Immature natural killer cell (primary cell): Measurements from ENCODE around the gene CFP. TPM values are rescaled to one million over a fixed set of nuclear protein-coding genes. Genes with fewer than 3 reads are reported as not detected.
A peak's percentile ranks its signal among the peaks of the same experiment; 100 is the strongest.

Experiments used
- DNase-seq, 3 donors: peaks; one replicate each; pipeline ENCODE4 v3.0.0; 2022; ENCODE audit warnings: mixed read lengths in 1 of 3
- H3K27ac Mint-ChIP-seq, 6 donors: one replicate each; pipeline ENCODE4 v1.8.0; 2020; ENCODE audit warnings: mixed read lengths in 6 of 6, mild to moderate bottlenecking in 5 of 6, inconsistent platforms in 4 of 6, moderate library complexity in 3 of 6
- H3K27me3 Mint-ChIP-seq, 3 donors: one replicate each; pipeline ENCODE4 v1.8.0; 2020 to 2021; ENCODE audit warnings: low read depth in 3 of 3, mild to moderate bottlenecking in 3 of 3, mixed read lengths in 3 of 3, moderate library complexity in 3 of 3, inconsistent platforms in 1 of 3
- H3K36me3 Mint-ChIP-seq, 3 donors: one replicate each; pipeline ENCODE4 v1.8.0; 2020; ENCODE audit warnings: mixed read lengths in 3 of 3, inconsistent platforms in 2 of 3, mild to moderate bottlenecking in 2 of 3
- H3K4me1 Mint-ChIP-seq, 2 donors: one replicate each; pipeline ENCODE4 v1.8.0; 2020; ENCODE audit warnings: inconsistent platforms in 2 of 2, mild to moderate bottlenecking in 2 of 2, mixed read lengths in 2 of 2, moderate library complexity in 1 of 2
- H3K4me3 Mint-ChIP-seq, 5 donors: one replicate each; pipeline ENCODE4 v1.8.0; 2020; ENCODE audit warnings: mild to moderate bottlenecking in 5 of 5, mixed read lengths in 5 of 5, inconsistent platforms in 3 of 5, moderate library complexity in 3 of 5
- H3K9me3 Mint-ChIP-seq, 6 donors: one replicate each; pipeline ENCODE4 v1.8.0; 2020; ENCODE audit warnings: mild to moderate bottlenecking in 6 of 6, mixed read lengths in 6 of 6, inconsistent platforms in 4 of 6, moderate library complexity in 3 of 6
- polyA plus RNA-seq, 3 donors: library from polyadenylated mRNA; unstranded; fragments of 300-500 nt; fragmentation: Illumina TruSeq; gene quantifications; one replicate each; pipeline ENCODE4 v1.2.3, GENCODE V29; 2021

CFP gene
- polyA plus RNA-seq, 3 donors from 2014 or later = 1.3 to 22.0 (median 13.3) TPM

DNA sequence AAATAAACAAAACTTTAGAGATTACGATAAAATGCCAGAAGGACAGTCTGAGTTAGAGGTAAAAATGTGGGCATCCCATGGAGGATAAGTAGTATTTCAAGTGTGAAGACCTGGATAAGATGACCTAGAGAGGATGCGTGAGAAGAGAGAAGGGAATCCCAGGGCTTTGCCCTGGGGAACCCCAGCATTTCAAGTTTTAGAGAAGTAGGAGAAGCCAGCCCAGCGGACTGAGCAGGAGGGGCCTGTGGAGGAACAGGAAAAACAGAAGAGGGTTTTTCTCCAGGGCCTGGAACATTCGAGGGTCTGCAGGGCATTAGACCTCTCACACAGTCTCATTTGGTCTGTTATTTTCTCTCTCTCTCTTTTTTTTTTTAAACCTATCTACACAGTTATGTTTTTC is 2.9 kb upstream of the CFP start:
- H3K4me1 Mint-ChIP-seq = peaks cover 0 to 6% of the 10 kb centered on the region in 2 donors
- DNase-seq = no peak
- H3K4me3 Mint-ChIP-seq = no peak overlapping the region
- H3K9me3 Mint-ChIP-seq = no peaks in the 10 kb centered on the region
- peaks cover 5 to 13% (median 7%) of the 10 kb centered on the region in 3 donors for H3K27me3 Mint-ChIP-seq
- peaks cover 0 to 8% (median 8%) of the 10 kb centered on the region in 3 donors for H3K36me3 Mint-ChIP-seq
- H3K27ac Mint-ChIP-seq = peak overlapping the region in 3 of 6 donors; percentile 33 to 62 (median 46)

DNA sequence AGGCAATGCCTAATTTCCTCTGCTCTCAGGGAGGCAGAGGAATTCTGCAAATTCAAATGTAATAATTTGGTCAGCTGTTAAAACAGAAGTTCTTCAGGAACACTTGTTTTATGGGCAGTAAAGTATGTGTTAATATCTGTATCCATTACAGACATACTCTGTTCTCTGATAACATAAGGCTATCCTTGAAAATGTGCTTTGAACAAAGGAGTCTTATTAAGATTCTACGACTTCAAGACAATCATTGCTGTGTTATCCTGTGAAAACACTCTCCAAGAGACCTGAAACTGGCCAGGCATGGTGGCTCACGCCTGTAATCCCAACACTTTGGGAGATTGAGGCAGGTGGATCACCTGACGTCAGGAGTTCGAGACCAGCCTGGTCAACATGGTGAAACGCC is 1.9 kb upstream of the CFP start:
- peaks cover 3 to 12% (median 7%) of the 10 kb centered on the region in 3 donors for H3K27me3 Mint-ChIP-seq
- no peak overlapping the region for H3K27ac Mint-ChIP-seq
- no peaks in the 10 kb centered on the region for H3K9me3 Mint-ChIP-seq
- no peak overlapping the region for H3K4me3 Mint-ChIP-seq
- peaks cover 0 to 6% of the 10 kb centered on the region in 2 donors for H3K4me1 Mint-ChIP-seq
- peaks cover 0 to 7% (median 1%) of the 10 kb centered on the region in 3 donors for H3K36me3 Mint-ChIP-seq
- DNase-seq = no peak

DNA sequence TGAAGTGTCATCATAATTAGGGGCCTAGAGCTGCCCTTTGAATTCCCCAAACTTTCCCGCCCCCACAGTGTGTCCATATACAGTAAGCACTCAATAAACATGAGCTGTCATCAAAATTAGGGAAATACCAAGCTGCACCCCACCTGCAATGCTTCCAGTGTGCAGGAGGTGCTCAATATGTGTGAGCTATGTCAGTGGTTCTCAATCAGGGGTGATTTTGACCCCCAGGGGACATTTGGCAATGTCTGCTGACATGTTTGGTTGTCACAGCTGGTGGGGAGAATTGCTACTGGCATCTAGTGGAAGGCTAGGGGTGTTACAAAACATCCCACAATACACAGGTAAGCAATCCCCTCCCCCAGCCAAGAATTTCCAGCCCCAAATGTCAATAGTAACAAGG is 748 bp downstream of the CFP start:
- H3K4me1 Mint-ChIP-seq = peaks cover 0 to 6% of the 10 kb centered on the region in 2 donors
- H3K27me3 Mint-ChIP-seq = peaks cover 7 to 13% (median 12%) of the 10 kb centered on the region in 3 donors
- no peaks in the 10 kb centered on the region for H3K9me3 Mint-ChIP-seq
- no peak overlapping the region for H3K4me3 Mint-ChIP-seq
- H3K27ac Mint-ChIP-seq = no peak overlapping the region
- peaks cover 0 to 4% (median 0%) of the 10 kb centered on the region in 3 donors for H3K36me3 Mint-ChIP-seq
- no peak for DNase-seq

DNA sequence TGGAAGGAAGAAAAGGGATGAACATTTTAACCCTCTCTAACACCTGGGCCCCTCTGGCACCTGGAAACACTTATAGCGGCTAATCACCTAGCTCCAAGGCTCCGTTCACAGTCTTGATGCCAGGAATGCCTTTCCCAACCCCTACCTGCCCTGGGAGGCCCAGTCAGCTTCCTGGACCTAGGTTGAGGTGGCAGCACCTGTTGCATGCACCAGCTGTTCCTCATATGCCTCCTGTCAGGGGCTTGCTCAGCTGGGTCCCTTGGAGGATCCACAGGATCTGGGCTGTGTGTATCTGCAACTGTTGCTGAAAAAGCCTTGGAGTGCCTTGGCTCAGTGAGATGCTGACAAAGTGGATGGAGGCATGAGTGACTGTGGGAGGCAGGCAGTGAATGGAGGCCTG is 4.4 kb downstream of the CFP start:
- H3K4me1 Mint-ChIP-seq = peaks cover 0 to 5% of the 10 kb centered on the region in 2 donors
- H3K36me3 Mint-ChIP-seq = peaks cover 0 to 4% (median 0%) of the 10 kb centered on the region in 3 donors
- no peak overlapping the region for H3K4me3 Mint-ChIP-seq
- no peak for DNase-seq
- H3K9me3 Mint-ChIP-seq = no peaks in the 10 kb centered on the region
- peaks cover 7 to 19% (median 14%) of the 10 kb centered on the region in 3 donors for H3K27me3 Mint-ChIP-seq
- peak overlapping the region in 1 of 6 donors; percentile 30 for H3K27ac Mint-ChIP-seq

DNA sequence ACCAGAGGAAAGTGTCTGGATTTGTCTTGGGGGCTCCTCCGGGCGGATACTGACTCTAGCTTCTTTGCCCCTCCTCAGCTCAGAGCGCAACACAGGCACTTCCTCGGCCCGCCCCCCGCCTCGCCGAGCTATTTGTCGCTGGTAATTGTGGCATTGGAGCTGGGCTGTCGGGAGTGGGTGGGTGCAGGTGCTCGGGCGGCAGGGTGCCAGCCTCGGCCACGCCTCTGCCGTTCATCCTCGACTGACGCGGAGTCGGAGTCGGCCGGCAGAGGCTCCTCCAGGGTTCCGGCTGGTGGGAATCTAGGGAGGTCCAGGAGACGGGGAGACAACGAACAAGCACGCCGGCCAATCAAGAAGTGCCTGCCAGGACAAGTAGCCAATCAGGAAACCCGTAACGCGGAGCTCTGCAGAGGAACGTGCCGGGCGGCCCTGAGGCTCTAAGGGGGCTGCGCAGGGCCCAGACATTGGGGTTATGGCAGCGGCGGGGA is 6.1 kb downstream of the CFP start:
- no peak overlapping the region for H3K27ac Mint-ChIP-seq
- peaks cover 0 to 3% of the 10 kb centered on the region in 2 donors for H3K4me1 Mint-ChIP-seq
- peaks cover 15 to 22% (median 17%) of the 10 kb centered on the region in 3 donors for H3K27me3 Mint-ChIP-seq
- peak in 1 of 3 donors; percentile 10 for DNase-seq
- peak overlapping the region in 3 of 5 donors; percentile 34 to 61 (median 49) for H3K4me3 Mint-ChIP-seq
- peaks cover 0 to 4% (median 0%) of the 10 kb centered on the region in 3 donors for H3K36me3 Mint-ChIP-seq
- peaks cover 0 to 2% (median 0%) of the 10 kb centered on the region in 6 donors for H3K9me3 Mint-ChIP-seq

DNA sequence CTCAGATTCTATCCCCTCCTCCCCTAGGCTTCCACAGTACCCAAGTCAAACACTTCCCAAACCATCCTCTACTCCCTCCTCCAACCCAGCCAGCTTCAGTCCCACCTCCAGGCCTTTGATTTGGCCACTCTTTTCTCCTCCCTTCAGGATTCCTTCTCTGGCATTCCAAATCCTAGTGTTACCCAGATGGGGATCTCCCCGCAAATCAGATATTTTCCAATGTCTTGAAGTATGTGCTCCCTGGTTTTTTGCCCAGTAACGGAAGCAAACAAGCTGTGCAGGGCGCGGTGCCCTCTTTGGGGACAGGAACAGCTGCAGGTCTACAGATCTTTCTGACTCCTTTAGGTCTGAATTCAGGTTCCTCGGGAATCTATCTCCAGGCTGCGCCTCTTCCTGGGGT is 7.9 kb downstream of the CFP start:
- Mint-ChIP-seq H3K27ac (no peak overlapping the region), H3K4me1 (peaks cover 0 to 4% of the 10 kb centered on the region in 2 donors), H3K27me3 (peaks cover 16 to 21% (median 21%) of the 10 kb centered on the region in 3 donors), H3K4me3 (no peak overlapping the region), H3K36me3 (peaks cover 0 to 4% (median 0%) of the 10 kb centered on the region in 3 donors), H3K9me3 (peaks cover 0 to 4% (median 0%) of the 10 kb centered on the region in 6 donors)
- no peak for DNase-seq

DNA sequence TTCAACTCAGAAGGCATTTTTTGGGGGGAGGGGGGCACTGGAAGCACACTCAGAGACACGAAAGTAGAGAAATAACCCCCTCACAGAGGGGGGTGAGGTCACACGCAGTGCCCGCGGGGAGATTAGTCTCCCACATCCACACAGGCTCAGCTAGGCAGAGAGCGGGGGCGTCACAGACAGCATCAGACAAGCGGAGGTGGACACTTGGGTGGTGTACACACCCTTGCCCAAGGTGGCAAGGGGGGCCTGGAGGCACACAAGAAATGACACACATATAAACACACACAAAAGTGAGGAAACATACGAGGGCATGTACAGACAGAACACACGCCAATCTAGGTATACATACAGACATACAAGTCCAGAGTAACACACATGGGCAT is 9.4 kb downstream of the CFP start:
- Mint-ChIP-seq H3K36me3 (no peaks in the 10 kb centered on the region), H3K4me3 (peak overlapping the region in 3 of 5 donors; percentile 19 to 28 (median 23)), H3K27ac (no peak overlapping the region)

DNA sequence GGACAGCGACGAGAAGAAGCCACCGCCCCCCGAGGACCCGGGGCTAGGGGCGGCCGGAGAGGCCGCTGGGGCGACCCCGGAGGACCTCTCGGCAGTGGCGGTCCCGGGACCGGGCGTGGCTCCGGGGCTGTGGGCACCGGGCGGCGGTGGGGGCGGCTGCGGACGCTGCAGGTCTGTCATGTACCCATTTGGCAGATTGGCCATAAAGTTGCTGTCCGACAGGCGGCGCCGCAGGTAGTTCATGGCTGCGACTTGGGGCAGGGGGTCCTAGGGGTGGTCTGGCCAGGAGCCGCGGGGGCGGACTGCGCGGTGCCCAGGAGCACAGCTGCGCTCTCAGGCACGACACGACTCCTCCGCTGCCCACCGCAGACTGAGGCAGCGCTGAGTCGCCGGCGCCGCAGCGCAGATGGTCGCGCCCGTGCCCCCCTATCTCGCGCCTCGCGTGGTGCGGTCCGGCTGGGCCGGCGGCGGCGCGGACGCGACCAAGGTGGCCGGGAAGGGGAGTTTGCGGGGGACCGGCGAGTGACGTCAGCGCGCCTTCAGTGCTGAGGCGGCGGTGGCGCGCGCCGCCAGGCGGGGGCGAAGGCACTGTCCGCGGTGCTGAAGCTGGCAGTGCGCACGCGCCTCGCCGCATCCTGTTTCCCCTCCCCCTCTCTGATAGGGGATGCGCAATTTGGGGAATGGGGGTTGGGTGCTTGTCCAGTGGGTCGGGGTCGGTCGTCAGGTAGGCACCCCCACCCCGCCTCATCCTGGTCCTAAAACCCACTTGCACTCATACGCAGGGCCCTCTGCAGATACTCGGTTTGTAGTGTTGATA is 10.0 kb downstream of the CFP start, which contains the start of gene SYN1:
SYN1 (minus strand) TSS at position 372 of the 817 bp plus-strand sequence; CDS start at position 243, 129 bp downstream.
- Mint-ChIP-seq H3K4me3 (peak within 1 kb of the TSS; percentile 12 to 75 (median 52)), H3K9me3 (peaks cover 0 to 4% (median 0%) of the 10 kb centered on the region in 6 donors), H3K27me3 (peaks cover 11 to 18% (median 17%) of the 10 kb centered on the region in 3 donors), H3K27ac (peak within 1 kb of the TSS in 2 of 6 donors; percentile 23 to 33), H3K4me1 (peaks cover 0 to 4% of the 10 kb centered on the region in 2 donors), H3K36me3 (no peaks in the 10 kb centered on the region)
- DNase-seq = peak; percentile 82 to 87 (median 83)

More for the DNA sequence above, 9.4 kb downstream of the CFP start:
- Mint-ChIP-seq H3K27me3 (peaks cover 11 to 19% (median 18%) of the 10 kb centered on the region in 3 donors), H3K4me1 (peaks cover 0 to 4% of the 10 kb centered on the region in 2 donors), H3K9me3 (peaks cover 0 to 4% (median 0%) of the 10 kb centered on the region in 6 donors)
- no peak for DNase-seq

DNA sequence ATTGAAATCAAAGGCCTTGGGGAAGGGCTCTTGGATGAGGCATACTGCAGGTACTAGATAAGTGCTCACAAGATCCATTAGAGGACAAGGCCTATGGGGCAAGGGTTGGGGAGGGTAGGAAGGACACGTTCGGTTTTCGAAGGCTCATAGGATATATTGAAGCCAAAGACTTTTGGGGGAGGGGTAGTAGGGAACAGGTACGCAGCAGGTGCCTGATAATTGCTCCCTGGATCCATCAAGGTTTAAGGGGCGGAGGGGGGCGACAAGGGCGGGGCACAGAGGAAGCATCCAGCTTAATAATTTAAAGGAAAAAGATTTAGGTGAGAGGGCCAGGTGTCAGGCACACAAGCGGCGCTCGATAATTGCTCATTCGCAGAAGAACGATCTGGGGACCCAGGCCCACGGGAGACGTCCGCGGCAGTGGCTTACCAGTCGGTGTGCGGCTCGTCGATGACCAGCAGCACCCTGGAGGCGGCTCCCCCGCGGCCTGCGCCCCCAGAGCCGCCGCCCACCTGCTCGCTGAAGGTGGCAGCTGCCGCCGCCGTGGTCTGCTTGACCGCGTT is 10.7 kb downstream of the CFP start:
- Mint-ChIP-seq H3K9me3 (peaks cover 0 to 4% (median 0%) of the 10 kb centered on the region in 6 donors), H3K4me1 (peaks cover 0 to 4% of the 10 kb centered on the region in 2 donors), H3K27me3 (peaks cover 11 to 18% (median 17%) of the 10 kb centered on the region in 3 donors), H3K27ac (peak overlapping the region in 2 of 6 donors; percentile 23 to 33), H3K4me3 (peak overlapping the region; percentile 12 to 75 (median 52)), H3K36me3 (no peaks in the 10 kb centered on the region)
- no peak for DNase-seq

DNA sequence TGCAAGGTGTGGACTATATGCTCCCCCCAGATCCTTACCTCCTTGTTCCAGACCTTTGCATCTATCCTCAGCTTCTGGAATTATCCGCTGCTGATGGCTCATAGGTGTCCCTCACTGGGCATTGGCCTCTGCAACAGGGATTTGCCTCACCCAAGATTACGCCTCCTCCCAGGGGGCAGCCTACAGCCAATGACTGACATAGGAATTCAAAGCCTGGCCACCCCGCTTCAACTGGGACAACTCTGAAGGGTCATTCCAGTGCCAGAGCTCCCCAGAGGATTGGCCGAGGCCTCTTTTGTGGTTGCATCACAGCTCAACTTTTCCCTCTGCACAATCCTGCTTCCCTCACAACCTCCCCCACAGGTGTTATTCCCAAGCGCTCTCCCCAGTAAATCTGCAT is 15.1 kb downstream of the CFP start:
- no peak overlapping the region for H3K27ac Mint-ChIP-seq
- DNase-seq = no peak
- no peaks in the 10 kb centered on the region for H3K36me3 Mint-ChIP-seq
- H3K4me3 Mint-ChIP-seq = no peak overlapping the region
- peaks cover 3 to 10% (median 7%) of the 10 kb centered on the region in 3 donors for H3K27me3 Mint-ChIP-seq
- peaks cover 0 to 4% (median 0%) of the 10 kb centered on the region in 6 donors for H3K9me3 Mint-ChIP-seq
- peaks cover 0 to 4% of the 10 kb centered on the region in 2 donors for H3K4me1 Mint-ChIP-seq

DNA sequence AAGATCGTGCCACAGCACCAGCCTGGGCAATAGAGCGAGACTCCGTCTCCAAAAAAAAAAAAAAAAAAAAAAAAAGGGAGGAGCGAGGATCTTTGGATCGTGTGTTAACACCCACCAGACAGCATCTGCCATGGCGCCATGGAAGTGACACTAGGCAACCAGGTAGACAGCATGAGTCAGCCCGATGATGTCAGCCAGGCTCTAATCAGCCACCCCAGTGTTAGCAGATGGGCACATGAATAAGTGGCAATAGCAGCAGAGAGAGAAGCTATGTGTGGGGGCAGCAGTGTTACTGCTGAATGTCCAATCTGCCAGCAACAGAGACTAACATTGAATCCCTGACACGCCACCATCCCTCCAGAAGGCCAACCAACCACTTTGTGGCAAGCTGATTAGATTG is 16.6 kb downstream of the CFP start:
- H3K27ac Mint-ChIP-seq = no peak overlapping the region
- peaks cover 0 to 3% (median 2%) of the 10 kb centered on the region in 3 donors for H3K27me3 Mint-ChIP-seq
- H3K4me3 Mint-ChIP-seq = no peak overlapping the region
- DNase-seq = no peak
- H3K9me3 Mint-ChIP-seq = no peaks in the 10 kb centered on the region
- H3K36me3 Mint-ChIP-seq = no peaks in the 10 kb centered on the region
- H3K4me1 Mint-ChIP-seq = no peaks in the 10 kb centered on the region

DNA sequence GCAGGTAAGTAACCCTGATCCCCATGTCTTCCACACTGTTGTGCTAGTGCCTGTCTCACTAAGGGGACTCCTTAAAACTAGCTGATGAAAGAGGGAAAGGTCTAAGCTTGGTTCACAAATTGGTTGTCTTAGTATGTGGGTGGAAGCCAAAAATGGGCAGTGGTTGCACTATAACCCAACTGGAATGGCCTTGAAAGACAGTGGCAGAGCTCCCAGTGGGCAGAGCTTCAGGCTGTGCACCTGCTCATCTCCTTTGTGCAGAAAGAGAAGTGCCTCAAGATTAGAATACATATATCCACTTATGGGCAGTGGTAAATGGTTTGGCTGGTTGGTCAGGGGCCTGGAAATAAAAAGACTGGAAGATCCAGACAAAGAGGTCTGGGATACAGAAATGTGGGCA is 17.3 kb downstream of the CFP start:
- H3K9me3 Mint-ChIP-seq = no peaks in the 10 kb centered on the region
- no peak overlapping the region for H3K27ac Mint-ChIP-seq
- no peaks in the 10 kb centered on the region for H3K4me1 Mint-ChIP-seq
- H3K4me3 Mint-ChIP-seq = no peak overlapping the region
- DNase-seq = no peak
- peaks cover 0 to 2% (median 1%) of the 10 kb centered on the region in 3 donors for H3K27me3 Mint-ChIP-seq
- H3K36me3 Mint-ChIP-seq = no peaks in the 10 kb centered on the region

DNA sequence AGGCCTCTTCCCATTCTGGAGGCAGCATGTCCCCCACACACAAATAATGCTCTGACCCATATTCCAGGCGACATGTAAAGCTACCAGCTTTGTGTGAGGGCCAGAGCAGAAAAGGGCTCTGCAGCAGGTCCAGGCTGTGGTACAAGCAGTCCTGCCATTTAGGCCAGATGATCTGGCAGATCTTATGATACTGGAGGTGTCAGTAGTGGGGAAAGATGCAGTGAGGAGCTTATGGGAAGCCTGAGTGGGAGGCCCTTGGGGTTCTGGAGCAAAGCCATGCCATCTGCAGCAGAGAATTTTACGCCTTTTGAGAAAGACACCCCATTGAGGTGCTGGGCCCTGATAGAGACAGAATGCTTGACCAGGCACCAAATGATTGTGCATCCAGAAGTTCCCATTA is 17.8 kb downstream of the CFP start:
- H3K27ac Mint-ChIP-seq = no peak overlapping the region
- no peaks in the 10 kb centered on the region for H3K9me3 Mint-ChIP-seq
- H3K4me3 Mint-ChIP-seq = no peak overlapping the region
- H3K36me3 Mint-ChIP-seq = no peaks in the 10 kb centered on the region
- no peaks in the 10 kb centered on the region for H3K4me1 Mint-ChIP-seq
- no peak for DNase-seq
- H3K27me3 Mint-ChIP-seq = peaks cover 1 to 2% (median 2%) of the 10 kb centered on the region in 3 donors

DNA sequence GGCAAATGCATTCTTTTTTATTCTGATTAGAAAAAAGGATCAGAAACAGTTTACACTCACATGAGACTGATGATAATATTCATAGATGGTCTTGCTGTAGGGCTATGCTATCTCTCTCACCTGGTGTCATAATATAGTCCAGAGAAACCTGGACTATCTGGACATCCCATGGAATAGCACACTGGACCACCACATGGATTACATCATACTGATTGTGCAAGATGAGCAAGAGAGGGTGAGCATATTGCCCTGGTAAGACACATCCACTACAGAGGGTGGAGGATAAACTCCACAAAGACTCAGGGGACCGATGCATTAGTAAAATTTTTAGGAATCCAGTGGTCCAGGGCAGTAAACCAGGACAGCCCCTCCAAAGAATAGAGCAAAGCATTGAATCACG is 18.2 kb downstream of the CFP start:
- Mint-ChIP-seq H3K4me3 (no peak overlapping the region), H3K27ac (no peak overlapping the region), H3K4me1 (no peaks in the 10 kb centered on the region), H3K36me3 (no peaks in the 10 kb centered on the region), H3K27me3 (peaks cover 2 to 5% (median 3%) of the 10 kb centered on the region in 3 donors), H3K9me3 (no peaks in the 10 kb centered on the region)
- DNase-seq = no peak
